Measurements from ENCODE around the gene LRRC1. TPM values are rescaled to one million over a fixed set of nuclear protein-coding genes. Genes with fewer than 3 reads are reported as not detected.

LRRC1 gene
- total RNA-seq, 2 experiments from 2014 or later: 1.5 to 2.6 TPM

Other genes starting within 250 kb of the LRRC1 start
- 10 to 100 TPM; 25.3 to 29.6 TPM for gene GCLC, start 249.9 kb upstream of the LRRC1 start, total RNA-seq
- gene KLHL31, start 129.2 kb upstream of the LRRC1 start, total RNA-seq: under 1 TPM; 0.14 to 0.19 TPM

All from activated naive CD8-positive, alpha-beta T cell treated with anti-CD3 and anti-CD28 coated beads for 36 hours (primary cell).